Colonic mucosa (tissue), 4 donors: ENCODE measurements around the gene NSUN2. TPM values are rescaled to one million over a fixed set of nuclear protein-coding genes. Genes with fewer than 3 reads are reported as not detected.

Experiments used
- DNase-seq: peaks from one replicate; pipeline ENCODE4 v3.0.0-alpha.2; 2020
- H3K27ac ChIP-seq: fragments of 200-600 bp; one replicate; pipeline ENCODE4 v1.8.0; 2021
- H3K27me3 ChIP-seq: fragments of 200-600 bp; one replicate; pipeline ENCODE4 v1.8.0; 2021
- H3K36me3 ChIP-seq: fragments of 200-600 bp; one replicate; pipeline ENCODE4 v1.8.0; 2021
- H3K4me1 ChIP-seq: fragments of 200-600 bp; one replicate; pipeline ENCODE4 v1.8.0; 2021; ENCODE audit warnings: mild to moderate bottlenecking
- H3K4me3 ChIP-seq: fragments of 200-600 bp; one replicate; pipeline ENCODE4 v1.8.0; 2021
- H3K9ac ChIP-seq, 2 donors: one replicate each; pipeline ENCODE4 v1.7.0; 2013; ENCODE audit warnings: control low read depth in 2 of 2, low read depth in 2 of 2, low read length in 2 of 2
- H3K9me3 ChIP-seq: fragments of 200-600 bp; one replicate; pipeline ENCODE4 v1.8.0; 2021
- CTCF ChIP-seq: fragments of 200-600 bp; IDR thresholded peaks from one replicate; pipeline ENCODE4 v1.8.0; 2022; ENCODE audit warnings: antibody characterized with exemption, mild to moderate bottlenecking
- intact Hi-C: fragments of 100-400 bp; cut with DNase I; formaldehyde crosslinking; loops from one replicate; pipeline ENCODE4 v1.14.1; 2022
- total RNA-seq, 2 donors: library from RNA; stranded (reverse); fragmentation: NEBNext Ultra II Directional in 1 of 2; extraction: Animal tissue kit (Norgen Biotek cat#: 25700) in 1 of 2; gene quantifications; one replicate each; pipeline ENCODE4 v1.2.1, GENCODE V29; 2021
- donor health status: healthy.
- donor health status: DM: no; HTN: no; CAD: no.
- donor health status: DM: no; HTN: no; CAD: no.

Gene NSUN2
- total RNA-seq, 2 donors from 2014 or later: 46.9 to 69.9 TPM

DNA sequence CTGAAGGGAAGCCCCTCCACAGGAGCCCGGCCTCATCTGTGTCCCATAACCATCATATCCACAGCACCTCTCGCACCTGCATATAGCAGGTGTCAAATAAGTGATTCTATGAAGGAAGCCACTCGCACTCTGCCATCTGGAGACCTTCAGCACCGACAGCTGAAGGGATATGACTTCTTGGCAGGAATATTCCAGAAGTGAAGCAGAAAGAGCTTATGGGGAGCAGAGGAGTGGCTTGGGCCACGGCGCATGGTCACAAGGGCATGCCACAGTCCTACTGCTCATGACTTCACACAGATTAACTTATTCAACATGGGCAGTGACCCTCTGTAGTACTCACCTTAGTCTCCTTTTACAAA, 80.9 kb downstream of the NSUN2 start:
- H3K36me3 ChIP-seq: no peaks in the 10 kb centered on the region
- H3K9ac ChIP-seq: no peak overlapping the region
- H3K4me1 ChIP-seq: no peaks in the 10 kb centered on the region
- DNase-seq: no peak
- intact Hi-C loops: no loop called here
- H3K9me3 ChIP-seq: no peaks in the 10 kb centered on the region
- no peak overlapping the region for H3K27ac ChIP-seq
- no peak for TF ChIP-seq CTCF
- H3K27me3 ChIP-seq: no peaks in the 10 kb centered on the region
- H3K4me3 ChIP-seq: no peak overlapping the region

GRCh38 chr5:6551287-6551954, 81.4 kb downstream of the NSUN2 start:
- no peak for TF ChIP-seq CTCF
- no peak for DNase-seq
- no peak overlapping the region for H3K27ac ChIP-seq

GRCh38 chr5:6550628-6551027, 82.2 kb downstream of the NSUN2 start:
- TF ChIP-seq CTCF: no peak
- H3K27ac ChIP-seq: no peak overlapping the region
- H3K27me3 ChIP-seq: no peaks in the 10 kb centered on the region
- H3K36me3 ChIP-seq: no peaks in the 10 kb centered on the region
- H3K4me3 ChIP-seq: no peak overlapping the region
- no peak overlapping the region for H3K9ac ChIP-seq
- intact Hi-C loops: no loop called here
- no peaks in the 10 kb centered on the region for H3K9me3 ChIP-seq
- no peaks in the 10 kb centered on the region for H3K4me1 ChIP-seq
- DNase-seq: no peak

More at GRCh38 chr5:6551287-6551954, 81.4 kb downstream of the NSUN2 start:
- Histone ChIP-seq H3K9ac (no peak overlapping the region), H3K27me3 (no peaks in the 10 kb centered on the region), H3K9me3 (no peaks in the 10 kb centered on the region), H3K4me3 (no peak overlapping the region), H3K4me1 (no peaks in the 10 kb centered on the region), H3K36me3 (no peaks in the 10 kb centered on the region)
- intact Hi-C loops: no loop called here

Other genes starting within 250 kb of the NSUN2 start
- under 1 TPM; 0.12 to 0.35 TPM for gene UBE2QL1, start 184.2 kb downstream of the NSUN2 start, total RNA-seq
- 10 to 100 TPM; 15.9 to 17.4 TPM for gene SRD5A1, start 396 bp upstream of the NSUN2 start, total RNA-seq
- 10 to 100 TPM; 17.1 to 21.9 TPM for gene TENT4A, start 80.4 kb upstream of the NSUN2 start, total RNA-seq